Left cardiac atrium (tissue), 2 donors: Measurements from ENCODE around the gene CMTM4. TPM values are rescaled to one million over a fixed set of nuclear protein-coding genes. Genes with fewer than 3 reads are reported as not detected.

ENCODE experiments used
- total RNA-seq, 2 donors: library from RNA; stranded (reverse); fragmentation: NEBNext Ultra II Directional; extraction: Animal tissue kit (Norgen Biotek cat#: 25700); gene quantifications; one replicate each; pipeline ENCODE4 v1.2.1, GENCODE V29; 2021
- donor health status: DM: no; HTN: yes; CAD: no; lungs with severe emphysema.
- donor health status: DM: yes; HTN: yes; CAD: no.

CMTM4 gene
- total RNA-seq, 2 donors from 2014 or later, result 14.4 to 15.1 TPM

Other genes starting within 250 kb of the CMTM4 start
- 10 to 100 TPM; 22.3 to 28.2 TPM for gene TK2, start 146.6 kb downstream of the CMTM4 start, total RNA-seq
- 10 to 100 TPM; 15.8 to 22.5 TPM for gene CKLF, start 144.2 kb downstream of the CMTM4 start, total RNA-seq
- 1 to 10 TPM; 1.3 to 3.0 TPM for gene CMTM1, start 130.3 kb downstream of the CMTM4 start, total RNA-seq
- gene CMTM2, start 117.3 kb downstream of the CMTM4 start, total RNA-seq, result under 1 TPM in 1 of 2 donors, not detected in 1; 0.62 TPM
- gene CMTM3, start 92.0 kb downstream of the CMTM4 start, total RNA-seq, result 10 to 100 TPM; 18.1 to 18.9 TPM
- gene DYNC1LI2, start 54.9 kb upstream of the CMTM4 start, total RNA-seq, result 10 to 100 TPM; 81.6 to 90.6 TPM
- gene TERB1, start 104.8 kb upstream of the CMTM4 start, total RNA-seq, result not detected
- gene NAE1, start 134.2 kb upstream of the CMTM4 start, total RNA-seq, result 10 to 100 TPM; 32.6 to 35.4 TPM
- not detected for gene CA7, start 147.7 kb upstream of the CMTM4 start, total RNA-seq
- gene PDP2, start 183.8 kb upstream of the CMTM4 start, total RNA-seq, result 1 to 10 TPM; 6.8 to 8.1 TPM
- gene CDH16, start 222.1 kb upstream of the CMTM4 start, total RNA-seq, result under 1 TPM; 0.39 to 0.47 TPM
- 100 to 1,000 TPM in 1 of 2 donors, 10 to 100 TPM in 1; 58.3 to 325 TPM for gene RRAD, start 228.8 kb upstream of the CMTM4 start, total RNA-seq
- 100 to 1,000 TPM in 1 of 2 donors, 10 to 100 TPM in 1; 92.7 to 120 TPM for gene CIAO2B, start 237.7 kb upstream of the CMTM4 start, total RNA-seq
- 10 to 100 TPM; 27.6 to 48.0 TPM for gene CES2, start 238.8 kb upstream of the CMTM4 start, total RNA-seq